ENCODE data around the gene NDUFS3. TPM values are rescaled to one million over a fixed set of nuclear protein-coding genes. Genes with fewer than 3 reads are reported as not detected.
"Not testable (repeated sequence)": the region's sequence is repeated elsewhere in the genome, so short reads cannot be mapped to it uniquely, and the experiment has no call there.

NDUFS3 gene
- total and polyA plus RNA-seq, 2 experiments from 2014 or later: 74.4 to 80.8 TPM

DNA sequence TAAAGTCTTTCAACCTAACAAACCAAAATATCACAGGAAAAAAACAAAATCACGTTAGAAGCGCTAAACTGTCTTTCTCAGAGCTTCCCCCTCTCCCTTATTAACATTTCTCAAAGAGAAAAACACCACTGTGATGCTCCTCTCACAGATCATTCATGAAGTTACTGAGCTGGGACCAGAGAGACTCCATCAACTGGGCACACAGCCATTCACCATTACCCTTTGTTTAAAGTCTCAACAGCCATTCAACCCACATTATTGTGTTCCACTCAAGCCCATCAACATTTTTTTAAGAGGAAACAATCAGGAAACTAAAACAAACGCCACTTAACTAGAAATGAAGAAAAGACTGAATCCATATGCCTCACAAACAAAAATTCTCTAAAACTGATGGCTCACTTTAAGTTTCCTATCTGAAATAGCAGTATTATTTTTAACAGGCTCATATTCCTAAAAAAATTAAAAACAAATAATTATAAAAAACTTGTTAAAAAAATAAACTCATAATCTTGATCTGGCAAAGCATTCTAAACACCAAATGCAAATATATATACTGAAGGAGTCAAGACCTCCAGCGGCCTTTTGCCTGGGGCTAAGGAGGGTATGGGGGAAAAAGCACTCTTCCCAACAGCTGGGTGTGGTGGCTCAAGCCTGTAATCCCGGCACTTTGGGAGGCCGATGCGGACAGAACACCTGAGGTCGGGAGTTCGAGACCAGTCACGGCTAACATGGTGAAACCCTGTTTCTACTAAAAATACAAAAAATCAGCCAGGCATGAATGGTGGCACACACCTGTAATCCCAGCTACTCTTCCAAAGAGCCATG lies 39.9 kb upstream of the NDUFS3 start:
- Histone ChIP-seq H3K36me3 (ENCODE audit: low read depth) (peaks cover 6% of the 10 kb centered on the region; the same call in 1 of the 2 replicates), H3K9me3 (ENCODE audit: low read depth) (no peaks in the 10 kb centered on the region), H3K27ac (no peak overlapping the region), H3K4me3 (no peak overlapping the region), H3K4me1 (ENCODE audit: insufficient read depth) (peaks cover 31% of the 10 kb centered on the region), H3K79me2 (ENCODE audit: insufficient read depth) (peaks cover 95% of the 10 kb centered on the region), H3F3A (ENCODE audit: insufficient read depth) (peaks cover 35% of the 10 kb centered on the region), H2AFZ (no peak overlapping the region), H3K9me2 (ENCODE audit: insufficient read depth) (no peaks in the 10 kb centered on the region), H3K9ac (no peak overlapping the region), H3K27me3 (replicated peaks; ENCODE audit: insufficient read depth) (no peaks in the 10 kb centered on the region), H4K20me1 (ENCODE audit: insufficient read depth) (peaks cover 48% of the 10 kb centered on the region), H3K4me2 (ENCODE audit: unreplicated experiment) (no peak overlapping the region)
- no peak for DNase-seq
- in situ Hi-C loops (cut with MboI): no loop called here
- TF ChIP-seq EZH2phosphoT487 (IDR thresholded peaks at IDR 0.05; ENCODE audit: insufficient read depth, low read depth): no peak
- no peak for TF ChIP-seq EZH2 (IDR thresholded peaks at IDR 0.05; ENCODE audit: insufficient read depth, poor library complexity, severe bottlenecking)
- WGBS, 2 experiments (ENCODE audit: low coverage in 1 of 2, low lambda C conversion rate in 2 of 2, missing lambda C conversion rate in 2 of 2): 94 to 96% methylated on average over 10 of the region's 10 CpGs

DNA sequence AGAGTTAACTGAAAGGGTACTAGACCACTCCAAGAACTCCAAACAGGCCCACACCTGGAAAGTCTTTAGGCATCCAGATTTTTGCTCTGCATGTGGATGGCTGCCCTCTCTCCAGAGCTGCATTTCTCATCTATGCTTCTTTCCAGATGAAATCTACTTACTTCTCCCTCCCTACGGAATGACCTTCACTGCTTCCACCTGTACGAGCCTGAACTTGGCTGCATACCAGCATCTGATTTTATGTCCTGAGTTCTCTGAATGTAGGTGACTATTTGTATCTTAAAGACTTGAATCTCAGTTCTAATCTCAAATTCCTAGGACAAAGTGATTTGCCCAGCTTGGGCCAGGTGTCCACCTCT lies 39.2 kb upstream of the NDUFS3 start:
- H3K4me1 ChIP-seq (ENCODE audit: insufficient read depth): peaks cover 25% of the 10 kb centered on the region
- H3K27me3 ChIP-seq (replicated peaks; ENCODE audit: insufficient read depth): no peaks in the 10 kb centered on the region
- H3K4me3 ChIP-seq: 0 out of 2 replicates have a peak overlapping the region, but pooled peaks have one; percentile 26
- H3K36me3 ChIP-seq (ENCODE audit: low read depth): peaks cover 6% of the 10 kb centered on the region; the same call in 1 of the 2 replicates
- peak overlapping the region; percentile 57 for H3K27ac ChIP-seq
- no peak overlapping the region for H2AFZ ChIP-seq
- H3K9me2 ChIP-seq (ENCODE audit: insufficient read depth): no peaks in the 10 kb centered on the region
- 90 to 94% methylated on average over 2 of the region's 2 CpGs for WGBS, 2 experiments (ENCODE audit: low coverage in 1 of 2, low lambda C conversion rate in 2 of 2, missing lambda C conversion rate in 2 of 2)
- TF ChIP-seq EZH2 (IDR thresholded peaks at IDR 0.05; ENCODE audit: insufficient read depth, poor library complexity, severe bottlenecking): no peak
- TF ChIP-seq EZH2phosphoT487 (IDR thresholded peaks at IDR 0.05; ENCODE audit: insufficient read depth, low read depth): no peak
- H3K9ac ChIP-seq: no peak overlapping the region
- peaks cover 95% of the 10 kb centered on the region for H3K79me2 ChIP-seq (ENCODE audit: insufficient read depth)
- in situ Hi-C loops (cut with MboI): no loop called here
- H3F3A ChIP-seq (ENCODE audit: insufficient read depth): peaks cover 38% of the 10 kb centered on the region
- H3K9me3 ChIP-seq (ENCODE audit: low read depth): no peaks in the 10 kb centered on the region
- DNase-seq: no peak
- peaks cover 53% of the 10 kb centered on the region for H4K20me1 ChIP-seq (ENCODE audit: insufficient read depth)
- peak overlapping the region; percentile 78 for H3K4me2 ChIP-seq (ENCODE audit: unreplicated experiment)

DNA sequence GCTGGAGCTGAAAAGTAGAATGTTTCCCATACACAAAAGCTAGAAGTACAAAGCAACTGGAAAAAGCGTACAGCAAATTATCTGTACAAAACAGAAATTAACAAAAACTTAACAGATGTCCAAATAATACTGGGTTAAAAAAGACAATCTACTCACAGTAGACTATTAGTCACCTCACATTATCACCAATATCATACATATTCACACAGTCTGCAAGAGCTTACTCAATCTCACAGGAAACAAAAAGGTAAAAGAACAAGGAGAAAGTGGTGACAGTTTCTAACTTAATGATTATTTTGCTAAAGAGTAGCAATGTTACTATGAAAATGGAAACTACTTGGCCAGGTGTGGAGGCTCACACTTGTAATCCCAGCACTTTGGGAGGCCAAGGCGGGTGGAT lies 37.8 kb upstream of the NDUFS3 start:
- peaks cover 38% of the 10 kb centered on the region for H3F3A ChIP-seq (ENCODE audit: insufficient read depth)
- in situ Hi-C loops (cut with MboI): no loop called here
- WGBS, 2 experiments (ENCODE audit: low coverage in 1 of 2, low lambda C conversion rate in 2 of 2, missing lambda C conversion rate in 2 of 2): 98 to 100% methylated on average over 2 of the region's 2 CpGs
- H2AFZ ChIP-seq: no peak overlapping the region
- H3K9ac ChIP-seq: no peak overlapping the region
- DNase-seq: no peak
- no peaks in the 10 kb centered on the region for H3K9me3 ChIP-seq (ENCODE audit: low read depth)
- H3K4me3 ChIP-seq: no peak overlapping the region
- H3K27me3 ChIP-seq (replicated peaks; ENCODE audit: insufficient read depth): no peaks in the 10 kb centered on the region
- peaks cover 95% of the 10 kb centered on the region for H3K79me2 ChIP-seq (ENCODE audit: insufficient read depth)
- no peaks in the 10 kb centered on the region for H3K9me2 ChIP-seq (ENCODE audit: insufficient read depth)
- H3K27ac ChIP-seq: peak overlapping the region; percentile 57; the same call in 1 of the 2 replicates
- peaks cover 25% of the 10 kb centered on the region for H3K4me1 ChIP-seq (ENCODE audit: insufficient read depth)
- TF ChIP-seq EZH2 (IDR thresholded peaks at IDR 0.05; ENCODE audit: insufficient read depth, poor library complexity, severe bottlenecking) (no peak), EZH2phosphoT487 (IDR thresholded peaks at IDR 0.05; ENCODE audit: insufficient read depth, low read depth) (no peak)
- H4K20me1 ChIP-seq (ENCODE audit: insufficient read depth): peaks cover 61% of the 10 kb centered on the region
- H3K36me3 ChIP-seq (ENCODE audit: low read depth): no peaks in the 10 kb centered on the region
- peak overlapping the region; percentile 78 for H3K4me2 ChIP-seq (ENCODE audit: unreplicated experiment)

DNA sequence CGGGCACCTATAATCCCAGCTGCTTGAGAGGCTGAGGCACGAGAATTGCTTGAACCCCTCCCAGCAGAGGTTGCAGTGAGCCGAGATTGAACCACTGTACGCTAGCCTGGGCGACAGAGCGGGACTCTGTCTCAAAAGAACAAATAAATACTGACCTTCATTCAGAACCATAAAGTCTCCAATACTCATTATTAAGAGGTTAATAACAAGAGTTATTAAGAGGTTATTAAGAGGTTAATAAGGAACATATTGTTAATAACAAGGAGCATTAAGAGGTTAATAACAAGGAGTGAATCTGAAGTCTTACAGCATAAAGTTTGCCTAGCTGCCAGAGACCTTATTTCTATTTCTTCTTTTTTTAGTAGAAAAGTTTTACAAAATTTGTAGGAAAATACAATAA lies 33.6 kb upstream of the NDUFS3 start:
- Histone ChIP-seq H3K4me1 (ENCODE audit: insufficient read depth) (peaks cover 23% of the 10 kb centered on the region), H3K36me3 (ENCODE audit: low read depth) (no peaks in the 10 kb centered on the region), H3K9me3 (ENCODE audit: low read depth) (no peaks in the 10 kb centered on the region), H3K79me2 (ENCODE audit: insufficient read depth) (peaks cover 98% of the 10 kb centered on the region), H2AFZ (no peak overlapping the region), H3K27ac (no peak overlapping the region), H3F3A (ENCODE audit: insufficient read depth) (peaks cover 17% of the 10 kb centered on the region), H3K4me2 (ENCODE audit: unreplicated experiment) (no peak overlapping the region), H3K9me2 (ENCODE audit: insufficient read depth) (no peaks in the 10 kb centered on the region), H3K9ac (no peak overlapping the region), H3K4me3 (no peak overlapping the region), H4K20me1 (ENCODE audit: insufficient read depth) (peaks cover 57% of the 10 kb centered on the region), H3K27me3 (replicated peaks; ENCODE audit: insufficient read depth) (no peaks in the 10 kb centered on the region)
- TF ChIP-seq EZH2 (IDR thresholded peaks at IDR 0.05; ENCODE audit: insufficient read depth, poor library complexity, severe bottlenecking): no peak
- no peak for TF ChIP-seq EZH2phosphoT487 (IDR thresholded peaks at IDR 0.05; ENCODE audit: insufficient read depth, low read depth)
- in situ Hi-C loops (cut with MboI): no loop called here
- WGBS, 2 experiments (ENCODE audit: low coverage in 1 of 2, low lambda C conversion rate in 2 of 2, missing lambda C conversion rate in 2 of 2): 95 to 100% methylated on average over 6 of the region's 6 CpGs
- no peak for DNase-seq

DNA sequence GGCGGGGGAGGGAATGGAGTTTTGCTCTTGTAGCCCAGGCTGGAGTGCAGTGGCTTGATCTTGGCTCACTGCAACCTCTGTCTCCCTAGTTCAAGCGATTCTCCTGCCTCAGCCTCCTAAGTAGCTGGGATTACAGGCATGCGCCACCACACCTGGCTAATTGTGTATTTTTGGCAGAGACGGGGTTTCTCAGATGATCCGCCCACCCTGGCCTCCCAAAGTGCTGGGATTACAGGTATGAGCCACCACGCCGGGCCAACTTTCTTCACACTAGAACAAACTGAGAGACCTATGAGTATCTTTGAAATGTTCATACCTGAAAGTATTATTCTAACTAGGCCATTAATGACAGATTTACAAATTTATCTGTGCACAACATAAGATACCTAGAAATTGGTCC lies 32.6 kb upstream of the NDUFS3 start:
- Histone ChIP-seq H4K20me1 (ENCODE audit: insufficient read depth) (peaks cover 53% of the 10 kb centered on the region), H3K79me2 (ENCODE audit: insufficient read depth) (peaks cover 100% of the 10 kb centered on the region), H3K4me1 (ENCODE audit: insufficient read depth) (peaks cover 23% of the 10 kb centered on the region), H3F3A (ENCODE audit: insufficient read depth) (peaks cover 12% of the 10 kb centered on the region)
- H3K27me3 ChIP-seq (replicated peaks; ENCODE audit: insufficient read depth); H3K27ac ChIP-seq; in situ Hi-C loops (cut with MboI); H3K9me2 ChIP-seq (ENCODE audit: insufficient read depth); H3K36me3 ChIP-seq (ENCODE audit: low read depth); H3K9ac ChIP-seq; H2AFZ ChIP-seq; H3K4me2 ChIP-seq (ENCODE audit: unreplicated experiment); H3K4me3 ChIP-seq; H3K9me3 ChIP-seq (ENCODE audit: low read depth); DNase-seq: not testable (repeated sequence)
- WGBS, 2 experiments (ENCODE audit: low coverage in 1 of 2, low lambda C conversion rate in 2 of 2, missing lambda C conversion rate in 2 of 2): 85 to 89% methylated on average over 5 to 7 of the region's 7 CpGs

Measured in GM23248 (cell line).